Tibial artery (tissue), 4 donors: ENCODE results near the gene DDX1.

Experiments used
- DNase-seq, 2 donors: peaks; one replicate each; pipeline ENCODE4 v3.0.0-alpha.2; 2019
- H3K27ac ChIP-seq, 2 donors: fragments of 200-600 bp; sonication (generic) in 1 of 2; 1 replicate in 1 of 2; 2 replicates in 1 of 2; pipeline ENCODE4 v1.5.1; 2018 to 2019; ENCODE audit warnings: mild to moderate bottlenecking in 1 of 2
- H3K27me3 ChIP-seq, 2 donors: fragments of 200-600 bp; sonication (generic) in 1 of 2; one replicate each; pipeline versions ENCODE4 v1.5.1 to v1.6.0; 2016 to 2019
- H3K36me3 ChIP-seq, 3 donors: fragments of 200-600 bp; sonication (generic) in 2 of 3; one replicate each; pipeline ENCODE4 v1.5.1; 2016 to 2019; ENCODE audit warnings: mild to moderate bottlenecking in 2 of 3
- H3K4me1 ChIP-seq, 4 donors: fragments of 200-600 bp; sonication (generic) in 2 of 4; 1 replicate in 3 of 4; 2 replicates in 1 of 4; pipeline ENCODE4 v1.5.1; 2016 to 2019
- H3K4me3 ChIP-seq, 2 donors: fragments of 200-600 bp; sonication (generic) in 1 of 2; 1 replicate in 1 of 2; 2 replicates in 1 of 2; pipeline ENCODE4 v1.5.1; 2018 to 2019; ENCODE audit warnings: mild to moderate bottlenecking in 2 of 2
- H3K9me3 ChIP-seq, 3 donors: fragments of 200-600 bp; sonication (generic) in 1 of 3; one replicate each; pipeline ENCODE4 v1.5.1; 2016 to 2019
- intact Hi-C: fragments of 100-400 bp; cut with DNase I; formaldehyde crosslinking; loops from one replicate; pipeline ENCODE4 v1.15.0; 2023; ENCODE audit warnings: low total_unique reads
- TF ChIP-seq, protein P1 (sequence below), 2 experiments: fragments of 200-600 bp in 1 of 2; fragments of 450-650 bp in 1 of 2; IDR thresholded peaks; one replicate each; pipeline ENCODE4 v1.5.1; 2017 to 2019; ENCODE audit warnings: antibody characterized with exemption in 2 of 2, mild to moderate bottlenecking in 1 of 2, moderate library complexity in 1 of 2

Gene DDX1

GRCh38 chr2:15667809-15668556, 76.3 kb downstream of the DDX1 start:
- Histone ChIP-seq H3K9me3 (no peaks in the 10 kb centered on the region), H3K4me3 (no peak overlapping the region), H3K36me3 (no peaks in the 10 kb centered on the region), H3K27me3 (peaks cover 0 to 20% of the 10 kb centered on the region in 2 donors), H3K27ac (no peak overlapping the region), H3K4me1 (no peaks in the 10 kb centered on the region)
- no peak for DNase-seq
- TF ChIP-seq, protein P1, sequence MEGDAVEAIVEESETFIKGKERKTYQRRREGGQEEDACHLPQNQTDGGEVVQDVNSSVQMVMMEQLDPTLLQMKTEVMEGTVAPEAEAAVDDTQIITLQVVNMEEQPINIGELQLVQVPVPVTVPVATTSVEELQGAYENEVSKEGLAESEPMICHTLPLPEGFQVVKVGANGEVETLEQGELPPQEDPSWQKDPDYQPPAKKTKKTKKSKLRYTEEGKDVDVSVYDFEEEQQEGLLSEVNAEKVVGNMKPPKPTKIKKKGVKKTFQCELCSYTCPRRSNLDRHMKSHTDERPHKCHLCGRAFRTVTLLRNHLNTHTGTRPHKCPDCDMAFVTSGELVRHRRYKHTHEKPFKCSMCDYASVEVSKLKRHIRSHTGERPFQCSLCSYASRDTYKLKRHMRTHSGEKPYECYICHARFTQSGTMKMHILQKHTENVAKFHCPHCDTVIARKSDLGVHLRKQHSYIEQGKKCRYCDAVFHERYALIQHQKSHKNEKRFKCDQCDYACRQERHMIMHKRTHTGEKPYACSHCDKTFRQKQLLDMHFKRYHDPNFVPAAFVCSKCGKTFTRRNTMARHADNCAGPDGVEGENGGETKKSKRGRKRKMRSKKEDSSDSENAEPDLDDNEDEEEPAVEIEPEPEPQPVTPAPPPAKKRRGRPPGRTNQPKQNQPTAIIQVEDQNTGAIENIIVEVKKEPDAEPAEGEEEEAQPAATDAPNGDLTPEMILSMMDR (IDR thresholded peaks at IDR 0.05), result no peak
- intact Hi-C loops, result no loop called here

DNA sequence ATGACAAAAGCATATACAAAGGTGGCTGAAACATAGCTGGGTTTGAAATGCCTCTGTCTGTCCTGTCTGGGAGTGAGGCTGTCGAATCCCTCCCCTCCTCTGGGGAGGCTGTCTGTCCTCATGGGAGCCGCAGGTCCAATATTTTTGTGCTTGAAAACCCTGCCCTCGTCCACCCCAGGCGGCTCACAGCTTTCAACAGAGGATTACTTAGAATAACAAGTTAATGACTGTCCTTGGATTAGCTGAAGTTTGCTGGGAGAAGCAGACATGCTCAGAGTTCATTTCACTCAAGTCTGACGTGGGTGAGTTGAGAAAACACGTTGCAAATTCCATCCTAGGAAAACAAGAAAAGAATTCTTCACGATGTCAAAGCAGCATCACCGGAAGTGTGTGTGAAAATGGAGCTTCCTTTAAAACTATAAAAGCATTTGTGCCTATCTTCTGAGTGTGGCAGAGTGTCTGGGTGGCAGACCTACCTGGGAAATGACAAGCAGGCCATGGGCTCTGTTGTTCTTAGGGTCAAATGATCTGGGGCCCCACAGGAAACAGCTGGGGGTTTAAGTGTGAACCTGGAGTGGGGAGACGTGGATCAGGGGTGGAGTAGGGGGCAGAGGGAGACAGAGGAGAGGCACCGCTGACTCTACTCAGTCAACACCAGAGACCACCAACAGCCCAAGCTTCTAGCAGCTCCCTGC, 77.1 kb downstream of the DDX1 start:
- Histone ChIP-seq H3K9me3 (no peaks in the 10 kb centered on the region), H3K27ac (no peak overlapping the region), H3K4me3 (no peak overlapping the region), H3K27me3 (peaks cover 0 to 18% of the 10 kb centered on the region in 2 donors), H3K4me1 (no peaks in the 10 kb centered on the region), H3K36me3 (no peaks in the 10 kb centered on the region)
- peak in 1 of 2 donors; percentile 21 for DNase-seq
- intact Hi-C loops, result no loop called here
- TF ChIP-seq, protein P1 (IDR thresholded peaks at IDR 0.05), result no peak

DNA sequence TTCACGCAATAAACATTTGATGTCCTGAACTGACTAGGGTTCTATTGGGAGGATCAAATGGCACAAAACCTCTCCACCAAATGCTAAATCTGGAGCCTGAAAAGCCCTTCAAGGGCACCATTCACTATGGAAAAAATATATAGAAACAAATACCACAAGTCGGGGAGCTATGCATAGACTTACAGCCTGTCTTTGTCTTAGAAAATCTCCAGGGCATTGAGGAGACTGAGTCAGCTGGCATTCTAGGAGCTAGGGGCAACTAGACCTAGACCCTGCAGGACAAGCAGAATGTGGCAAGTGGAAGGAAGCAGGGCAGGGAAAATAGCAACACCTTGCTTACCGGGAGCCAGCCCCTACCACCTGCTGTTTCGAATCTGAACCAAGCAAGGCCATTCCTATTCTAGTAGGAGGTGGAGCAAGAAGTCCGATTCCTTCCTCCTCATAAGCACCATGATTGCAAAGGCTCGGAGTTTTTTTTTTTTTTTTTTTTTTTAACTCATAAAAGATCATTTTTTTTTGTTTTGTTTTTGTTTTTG, 77.8 kb downstream of the DDX1 start:
- Histone ChIP-seq H3K36me3 (no peaks in the 10 kb centered on the region), H3K9me3 (no peaks in the 10 kb centered on the region), H3K4me3 (no peak overlapping the region), H3K27ac (no peak overlapping the region), H3K27me3 (peaks cover 0 to 18% of the 10 kb centered on the region in 2 donors), H3K4me1 (no peaks in the 10 kb centered on the region)
- intact Hi-C loops, result no loop called here
- TF ChIP-seq, protein P1 (IDR thresholded peaks at IDR 0.05), result no peak
- peak in 1 of 2 donors; percentile 21 for DNase-seq

GRCh38 chr2:15670469-15670868, 78.8 kb downstream of the DDX1 start:
- no peak overlapping the region for H3K27ac ChIP-seq
- no peaks in the 10 kb centered on the region for H3K9me3 ChIP-seq

DNA sequence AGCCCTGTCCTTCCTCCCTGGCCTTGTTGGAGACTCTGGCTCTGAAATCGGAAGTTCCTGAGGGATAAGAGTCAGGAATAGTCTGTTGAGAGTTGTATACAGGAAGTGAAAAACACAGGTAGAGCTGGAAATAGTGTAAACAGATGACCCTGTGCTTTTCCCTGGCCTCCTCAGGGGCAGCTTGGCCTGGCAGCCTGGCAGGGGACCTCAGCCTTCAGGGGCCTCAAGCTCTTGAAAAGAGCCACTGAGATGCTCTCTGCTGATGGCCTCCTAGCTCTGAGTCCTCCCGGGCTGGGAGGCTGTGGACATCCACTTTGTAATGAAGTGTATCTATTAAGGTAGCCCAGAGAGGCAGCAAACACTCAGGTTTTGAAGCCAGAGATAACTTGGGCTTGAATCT, 79.3 kb downstream of the DDX1 start:
- TF ChIP-seq, protein P1 (IDR thresholded peaks at IDR 0.05), result no peak
- no peak overlapping the region for H3K27ac ChIP-seq
- DNase-seq, result peak in 1 of 2 donors; percentile 51
- intact Hi-C loops, result no loop called here
- no peaks in the 10 kb centered on the region for H3K4me1 ChIP-seq
- peaks cover 0 to 8% of the 10 kb centered on the region in 2 donors for H3K27me3 ChIP-seq
- H3K9me3 ChIP-seq, result no peaks in the 10 kb centered on the region
- no peak overlapping the region for H3K4me3 ChIP-seq
- H3K36me3 ChIP-seq, result no peaks in the 10 kb centered on the region

More at GRCh38 chr2:15670469-15670868, 78.8 kb downstream of the DDX1 start:
- TF ChIP-seq, protein P1 (IDR thresholded peaks at IDR 0.05), result no peak
- H3K4me1 ChIP-seq, result no peaks in the 10 kb centered on the region
- DNase-seq, result peak in 1 of 2 donors; percentile 11
- intact Hi-C loops, result no loop called here
- no peaks in the 10 kb centered on the region for H3K36me3 ChIP-seq
- no peak overlapping the region for H3K4me3 ChIP-seq
- peaks cover 0 to 12% of the 10 kb centered on the region in 2 donors for H3K27me3 ChIP-seq
